Measurements from ENCODE around the gene TAF15. TPM values are rescaled to one million over a fixed set of nuclear protein-coding genes. Genes with fewer than 3 reads are reported as not detected.

The TAF15 gene
- total and polyA plus RNA-seq, 2 of the 13 experiments (the other 11 are each of a cell fraction or from before 2014, with no cell fraction given), result 25.2 to 26.5 TPM

- no peak for TF ChIP-seq PRDM10 (CRISPR knock-in tag; IDR thresholded peaks at IDR 0.05; ENCODE audit: low read depth)
- TF ChIP-seq GRHL1 (CRISPR knock-in tag; conservative IDR thresholded peaks at IDR 0.05), result no peak
- no peak for TF ChIP-seq SRF (IDR thresholded peaks at IDR 0.05; ENCODE audit: low read depth, low read length)
- no peak for TF ChIP-seq TAF15 (IDR thresholded peaks at IDR 0.05; ENCODE audit: low read depth, low read length, poor library complexity, severe bottlenecking)
Observed at GRCh38 chr17:35878361-35878760, 69.1 kb downstream of the TAF15 start (continued).

GRCh38 chr17:35879773-35880654 is 70.7 kb downstream of the TAF15 start, which contains the start of gene CCL5:
Gene CCL5, minus strand, starts transcription at chr17:35880360.
- CTCF ChIA-PET (ENCODE audit: low intra/inter-chr PET ratio, low total read pairs), result no interaction called here
- no TSS peak for BruUV-seq (replicated peaks)
- in situ Hi-C loops (cut with HindIII; ENCODE audit: extremely low pct_ligation_motif_present, low pct_unique_long_range_greater_than_20kb) (no loop called here), intact Hi-C loops (cut with micrococcal nuclease; ENCODE audit: unreplicated experiment) (no loop called here)
- Histone ChIP-seq H3K27me3 (ENCODE audit: control insufficient read depth in 1 of 2, insufficient read depth in 2 of 2, low read length in 2 of 2) (no peaks in the 10 kb centered on the region), H3K79me2 (ENCODE audit: insufficient read depth, low read length) (no peaks in the 10 kb centered on the region), H3K9ac (ENCODE audit: insufficient read depth, low read depth, low read length) (no peak within 1 kb of the TSS), H3K9me3 (ENCODE audit: low read length) (no peaks in the 10 kb centered on the region), H3K4me2 (ENCODE audit: low read depth, low read length) (no peak within 1 kb of the TSS), H3K4me3 (replicated peaks in 1 of 3; ENCODE audit: insufficient read depth in 1 of 3, low read depth in 2 of 3, low read length in 3 of 3) (no peak within 1 kb of the TSS; a peak in 1 of 6 replicates), H3K4me1 (ENCODE audit: insufficient read depth, low read length) (peaks cover 33% of the 10 kb centered on the region), H3K36me3 (replicated peaks in 1 of 2; ENCODE audit: control insufficient read depth in 1 of 2, insufficient read depth in 2 of 2, low read length in 2 of 2) (no peaks in the 10 kb centered on the region), H3K27ac (ENCODE audit: extremely low read length, insufficient read depth, low read length) (no peak within 1 kb of the TSS), H4K20me1 (ENCODE audit: insufficient read depth, low read length) (no peaks in the 10 kb centered on the region), H2AFZ (ENCODE audit: low read length) (no peak within 1 kb of the TSS)
- WGBS (ENCODE audit: low lambda C conversion rate), result 17% methylated on average over 6 of the region's 11 CpGs
- no peak for ATAC-seq
- no peak for DNase-seq (ENCODE audit: low spot score)
- no peak for FAIRE-seq
- POLR2A ChIA-PET, result no interaction called here
- TF ChIP-seq ZNF678 (CRISPR knock-in tag; IDR thresholded peaks at IDR 0.05) (no peak), ZNF850 (CRISPR knock-in tag; conservative IDR thresholded peaks at IDR 0.05) (no peak), TSC22D2 (CRISPR knock-in tag; IDR thresholded peaks at IDR 0.05; ENCODE audit: borderline replicate concordance) (no peak), ZBTB7B (CRISPR knock-in tag; IDR thresholded peaks at IDR 0.05) (no peak), ZBTB21 (CRISPR knock-in tag; IDR thresholded peaks at IDR 0.05) (no peak), ARNTL (CRISPR knock-in tag; IDR thresholded peaks at IDR 0.05) (no peak), ZBTB7A (CRISPR knock-in tag; IDR thresholded peaks at IDR 0.05) (no peak), PRDM4 (CRISPR knock-in tag; IDR thresholded peaks at IDR 0.05; ENCODE audit: borderline replicate concordance) (no peak), PITX1 (CRISPR knock-in tag; IDR thresholded peaks at IDR 0.05) (no peak), ZNF878 (CRISPR knock-in tag; IDR thresholded peaks at IDR 0.05) (no peak), NCOA5 (CRISPR knock-in tag; IDR thresholded peaks at IDR 0.05) (no peak)

Measured in HepG2 (cell line).